SKM-1 treated with dmso at 0.1 percent for 144 hours (cell line): ENCODE measurements around the gene BRD4.

Experiments
- DNase-seq: peaks from one replicate; lab custom pipeline; 2025; ENCODE audit not compliant: unreplicated experiment; lab: John Stamatoyannopoulos, UW

BRD4 gene

GRCh38 chr19:15234431-15235130, 97.8 kb downstream of the BRD4 start:
- DNase-seq, result no peak

GRCh38 chr19:15231271-15231670, 101.1 kb downstream of the BRD4 start:
- no peak for DNase-seq

- no peak for DNase-seq
Observed at GRCh38 chr19:15227261-15227660, 105.1 kb downstream of the BRD4 start.

GRCh38 chr19:15225760-15226159, 106.6 kb downstream of the BRD4 start:
- no peak for DNase-seq

- no peak for DNase-seq
Observed at GRCh38 chr19:15223649-15224361, 108.5 kb downstream of the BRD4 start.

GRCh38 chr19:15222738-15223648, 109.3 kb downstream of the BRD4 start:
- DNase-seq, result no peak

- no peak for DNase-seq
Observed at GRCh38 chr19:15220833-15221232, 111.5 kb downstream of the BRD4 start.

GRCh38 chr19:15218501-15218900, 113.8 kb downstream of the BRD4 start:
- no peak for DNase-seq

GRCh38 chr19:15216363-15216762, 116.0 kb downstream of the BRD4 start:
- DNase-seq, result no peak

GRCh38 chr19:15213715-15214381, 118.5 kb downstream of the BRD4 start:
- DNase-seq, result no peak

- no peak for DNase-seq
Observed at GRCh38 chr19:15212711-15213110, 119.6 kb downstream of the BRD4 start.

GRCh38 chr19:15210323-15210781, 122.0 kb downstream of the BRD4 start:
- DNase-seq, result peak; percentile 90

GRCh38 chr19:15201374-15202023, 130.8 kb downstream of the BRD4 start:
- DNase-seq, result no peak

GRCh38 chr19:15200553-15201364, 131.6 kb downstream of the BRD4 start, which contains the start of gene NOTCH3:
NOTCH3 (minus strand) TSS chr19:15200995; CDS start chr19:15200905, 90 bp downstream.
- DNase-seq, result no peak

- no peak for DNase-seq
Observed at GRCh38 chr19:15199661-15200552, 132.4 kb downstream of the BRD4 start.

GRCh38 chr19:15198951-15199660, 133.2 kb downstream of the BRD4 start:
- no peak for DNase-seq

- no peak for DNase-seq
Observed at GRCh38 chr19:15197942-15198341, 134.4 kb downstream of the BRD4 start.
